Measurements from ENCODE around the gene PRTN3. TPM values are rescaled to one million over a fixed set of nuclear protein-coding genes. Genes with fewer than 3 reads are reported as not detected.

PRTN3 gene
- total and polyA plus RNA-seq, 2 of the 4 experiments (the other 2 are of a cell fraction) = not detected

DNA sequence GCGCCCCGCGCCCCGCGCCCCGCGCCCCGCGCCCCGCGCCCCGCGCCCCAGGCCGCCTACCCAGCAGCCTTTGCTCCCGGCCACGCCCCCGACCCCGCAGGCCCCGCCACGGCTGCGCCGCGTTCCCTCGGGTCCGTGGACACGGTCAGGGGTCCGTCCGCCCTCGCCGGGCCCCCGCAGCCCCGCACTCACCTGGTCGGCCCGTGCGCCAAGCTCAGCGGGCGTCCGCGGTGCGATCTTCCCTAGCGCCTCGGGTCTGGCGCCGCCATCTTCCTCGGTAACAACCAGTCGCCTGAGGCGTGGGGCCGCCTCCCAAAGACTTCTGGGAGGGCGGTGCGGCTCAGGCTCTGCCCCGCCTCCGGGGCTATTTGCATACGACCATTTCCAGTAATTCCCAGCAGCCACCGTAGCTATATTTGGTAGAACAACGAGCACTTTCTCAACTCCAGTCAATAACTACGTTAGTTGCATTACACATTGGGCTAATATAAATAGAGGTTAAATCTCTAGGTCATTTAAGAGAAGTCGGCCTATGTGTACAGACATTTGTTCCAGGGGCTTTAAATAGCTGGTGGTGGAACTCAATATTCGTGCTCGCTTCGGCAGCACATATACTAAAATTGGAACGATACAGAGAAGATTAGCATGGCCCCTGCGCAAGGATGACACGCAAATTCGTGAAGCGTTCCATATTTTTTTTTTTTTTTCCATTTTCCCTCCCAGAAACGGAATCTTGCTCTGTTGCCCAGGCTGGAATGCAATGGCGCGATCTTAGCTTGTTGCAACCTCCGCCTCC lies 52.3 kb downstream of the PRTN3 start, which contains the start of the genes MED16 and RNU6-9:
Gene MED16 (minus strand): TSS at position 294 of the 796 bp plus-strand sequence. CDS start 2,056 bp downstream, outside the sequence.
Gene RNU6-9 (plus strand): TSS at position 591 of the 796 bp plus-strand sequence.
- POLR2A ChIA-PET (ENCODE audit: unreplicated experiment) = no interaction called here
- TF ChIP-seq RCOR1 (IDR thresholded peaks at IDR 0.05; ENCODE audit: insufficient replicate concordance, low read length) (no peak), MAFK (IDR thresholded peaks at IDR 0.05; ENCODE audit: low read depth, low read length) (no peak), SMC3 (IDR thresholded peaks at IDR 0.05; ENCODE audit: low read depth, low read length) (no peak), BHLHE40 (IDR thresholded peaks at IDR 0.05; ENCODE audit: low read depth, low read length) (no peak), FOS (IDR thresholded peaks at IDR 0.05; ENCODE audit: low read depth, low read length) (peak; percentile 53; the same call in 1 of the 2 replicates), POLR2A (IDR thresholded peaks at IDR 0.05; ENCODE audit: low read depth, low read length) (no peak; the same call in 1 of the 2 replicates), USF2 (IDR thresholded peaks at IDR 0.05; ENCODE audit: low read depth, low read length) (no peak), CTCF (conservative IDR thresholded peaks at IDR 0.05; ENCODE audit: low read depth, low read length) (no peak), CHD1 (IDR thresholded peaks at IDR 0.05; ENCODE audit: low read depth, low read length) (no peak), RAD21 (IDR thresholded peaks at IDR 0.05; ENCODE audit: low read length) (no peak), CEBPB (IDR thresholded peaks at IDR 0.05; ENCODE audit: low read depth, low read length) (no peak), RFX5 (IDR thresholded peaks at IDR 0.05; ENCODE audit: low read depth, low read length) (no peak), ELK1 (IDR thresholded peaks at IDR 0.05; ENCODE audit: borderline replicate concordance, low read depth, low read length) (no peak), NFE2L2 (IDR thresholded peaks at IDR 0.05; ENCODE audit: low read depth, low read length) (peak; percentile 42; the same call in 1 of the 2 replicates)

More for the DNA sequence above, 52.3 kb downstream of the PRTN3 start, which contains the start of the genes MED16 and RNU6-9:
- Histone ChIP-seq H2BK15ac (ENCODE audit: low read depth, low read length) (no peak within 1 kb of the TSS; the same call in 2 of the 3 replicates), H2BK5ac (ENCODE audit: low read depth, low read length, poor library complexity, severe bottlenecking) (peak within 1 kb of the TSS; percentile 100), H3K14ac (replicated peaks; ENCODE audit: low read depth, low read length) (peak within 1 kb of the TSS; percentile 93), H3K56ac (ENCODE audit: extremely low read depth, insufficient read depth, low read length) (peak within 1 kb of the TSS; percentile 97), H3K18ac (ENCODE audit: low read depth, low read length) (peak within 1 kb of the TSS; percentile 82), H4K91ac (ENCODE audit: insufficient read depth, low read depth, low read length) (peak within 1 kb of the TSS; percentile 94), H3K9me3 (ENCODE audit: control insufficient read depth, insufficient read depth, low read length) (no peaks in the 10 kb centered on the region), H3K4me1 (ENCODE audit: control insufficient read depth, insufficient read depth, low read length) (no peaks in the 10 kb centered on the region), H4K8ac (ENCODE audit: low read depth in 2 of 2, low read length in 2 of 2) (peak within 1 kb of the TSS; percentile 24 to 94), H3K4ac (ENCODE audit: low read depth, low read length) (peak within 1 kb of the TSS; percentile 97), H3K79me1 (ENCODE audit: low read depth in 1 of 2, low read length in 2 of 2) (peaks cover 9 to 31% of the 10 kb centered on the region in 2 experiments), H4K5ac (ENCODE audit: low read depth, low read length) (peak within 1 kb of the TSS; percentile 91), H2AK5ac (ENCODE audit: low read depth, low read length) (peak within 1 kb of the TSS; percentile 52; the same call in 1 of the 2 replicates), H3K23ac (ENCODE audit: low read depth, low read length) (peak within 1 kb of the TSS; percentile 93), H2AFZ (replicated peaks; ENCODE audit: low read length, poor library complexity) (peak within 1 kb of the TSS; percentile 99), H4K20me1 (ENCODE audit: insufficient read depth, low read length) (peaks cover 6% of the 10 kb centered on the region; the same call in 1 of the 2 replicates), H2BK120ac (ENCODE audit: low read depth, low read length) (peak within 1 kb of the TSS; percentile 90), H3K27me3 (ENCODE audit: control insufficient read depth, insufficient read depth, low read length) (no peaks in the 10 kb centered on the region), H3K4me3 (ENCODE audit: insufficient read depth, low read depth, low read length) (peak within 1 kb of the TSS; percentile 97), H2AK9ac (replicated peaks; ENCODE audit: low read depth, low read length, poor library complexity) (peak within 1 kb of the TSS; percentile 92), H2BK20ac (ENCODE audit: low read depth, low read length) (no peak within 1 kb of the TSS; the same call in 1 of the 2 replicates), H3K9me1 (ENCODE audit: insufficient read depth, low read length) (peaks cover 6% of the 10 kb centered on the region; the same call in 1 of the 2 replicates), H3K27ac (ENCODE audit: insufficient read depth, low read length) (peak within 1 kb of the TSS; percentile 98), H3K36me3 (ENCODE audit: control insufficient read depth, insufficient read depth, low read length) (peaks cover 29% of the 10 kb centered on the region), H3K4me2 (ENCODE audit: low read depth, low read length) (peak within 1 kb of the TSS; percentile 99), H3K9ac (ENCODE audit: low read depth, low read length) (peak within 1 kb of the TSS; percentile 92)
- 1% methylated on average over 29 of the region's 69 CpGs; no CpG with 5 or more reads in 1 of the 2 experiments for WGBS, 2 experiments (ENCODE audit: extremely low coverage in 2 of 2, insufficient read length in 1 of 2)
- dilution Hi-C loops (cut with HindIII; ENCODE audit: low sequenced_read_pairs, unreplicated experiment) (no loop called here), in situ Hi-C loops (cut with MboI; ENCODE audit: low sequenced_read_pairs) (no loop called here), intact Hi-C loops (cut with micrococcal nuclease) (no loop called here)
- CTCF ChIA-PET = no interaction called here
- DNase-seq (peak; percentile 90), ATAC-seq (ENCODE audit: low read depth) (peak; percentile 99)
- BruUV-seq (replicated peaks) = no TSS peak
